Kidney (tissue), 14 donors: ENCODE measurements around the gene DCTN4. TPM values are rescaled to one million over a fixed set of nuclear protein-coding genes. Genes with fewer than 3 reads are reported as not detected.

Experiments used
- DNase-seq, 5 donors: peaks; one replicate each; pipeline ENCODE4 v3.0.0-alpha.2; 2013 to 2020
- FAIRE-seq: peaks from 2 replicates; lab custom pipeline; 2012; peaks lifted over from hg19 to GRCh38; lab: Jason Lieb, UNC
- H3K27ac ChIP-seq, 2 donors: one replicate each; pipeline ENCODE4 v1.7.0; 2013; ENCODE audit warnings: low read depth in 2 of 2, low read length in 2 of 2, inconsistent platforms in 1 of 2
- H3K27me3 ChIP-seq: one replicate; pipeline ENCODE4 v1.7.1; 2013; ENCODE audit warnings: low read length, inconsistent platforms; ENCODE audit not compliant: control insufficient read depth, insufficient read depth
- H3K36me3 ChIP-seq, 3 donors: one replicate each; pipeline versions ENCODE4 v1.7.0 to v1.7.1; 2013; ENCODE audit warnings: low read length in 3 of 3, control low read depth in 1 of 3, inconsistent platforms in 1 of 3; ENCODE audit not compliant: insufficient read depth in 3 of 3, control insufficient read depth in 2 of 3
- H3K4me1 ChIP-seq, 3 donors: one replicate each; pipeline versions ENCODE4 v1.7.0 to v1.7.1; 2013; ENCODE audit warnings: low read length in 3 of 3, inconsistent platforms in 1 of 3, low read depth in 1 of 3; ENCODE audit not compliant: control insufficient read depth in 2 of 3, insufficient read depth in 2 of 3
- H3K4me3 ChIP-seq, 3 donors: one replicate each; pipeline versions ENCODE4 v1.7.0 to v1.8.1; 2013; ENCODE audit warnings: low read length in 3 of 3, control low read depth in 1 of 3, inconsistent platforms in 1 of 3
- H3K9ac ChIP-seq, 3 donors: one replicate each; pipeline versions ENCODE4 v1.7.0 to v1.7.1; 2013; ENCODE audit warnings: low read length in 3 of 3, control low read depth in 1 of 3, inconsistent platforms in 1 of 3
- H3K9me3 ChIP-seq, 3 donors: one replicate each; pipeline versions ENCODE4 v1.7.0 to v1.7.1; 2013; ENCODE audit warnings: low read length in 3 of 3, control low read depth in 1 of 3, inconsistent platforms in 1 of 3; ENCODE audit not compliant: control insufficient read depth in 2 of 3, insufficient read depth in 1 of 3
- intact Hi-C: fragments of 100-400 bp; cut with DNase I; formaldehyde crosslinking; loops from one replicate; pipeline ENCODE4 v1.11.1; 2022
- polyA plus RNA-seq: library from polyadenylated mRNA; stranded (reverse); fragments of 350-450 nt; fragmentation: Illumina TruSeq; extraction: RNeasy Lipid Tissue Mini Kit (QIAGEN cat#74804); gene quantifications from one replicate; pipeline ENCODE4 v1.2.3, GENCODE V29; 2014; ENCODE audit warnings: low read depth, low replicate concordance; ENCODE audit not compliant: insufficient read depth
- total RNA-seq: library from RNA; stranded (reverse); fragmentation: NEBNext Ultra II Directional; extraction: Animal tissue kit (Norgen Biotek cat#: 25700); gene quantifications from one replicate; pipeline ENCODE4 v1.2.1, GENCODE V29; 2021
- TF ChIP-seq, protein P1 (sequence below): IDR thresholded peaks from 3 replicates; pipeline ENCODE4 v1.5.1; 2012; ENCODE audit warnings: mild to moderate bottlenecking, moderate library complexity, borderline replicate concordance; ENCODE audit not compliant: insufficient read depth; ENCODE audit errors: extremely low read depth
- donor health status: control.
- donor health status: control.
- donor health status: control.
- donor health status: control.
- donor health status: control.
- donor health status: DM: yes; HTN: yes; CAD: no.
- donor health status: Normal renal cell carcinoma (clear cell type).

Gene DCTN4
- total and polyA plus RNA-seq, 2 donors from 2014 or later: 17.5 to 59.1 TPM

DNA sequence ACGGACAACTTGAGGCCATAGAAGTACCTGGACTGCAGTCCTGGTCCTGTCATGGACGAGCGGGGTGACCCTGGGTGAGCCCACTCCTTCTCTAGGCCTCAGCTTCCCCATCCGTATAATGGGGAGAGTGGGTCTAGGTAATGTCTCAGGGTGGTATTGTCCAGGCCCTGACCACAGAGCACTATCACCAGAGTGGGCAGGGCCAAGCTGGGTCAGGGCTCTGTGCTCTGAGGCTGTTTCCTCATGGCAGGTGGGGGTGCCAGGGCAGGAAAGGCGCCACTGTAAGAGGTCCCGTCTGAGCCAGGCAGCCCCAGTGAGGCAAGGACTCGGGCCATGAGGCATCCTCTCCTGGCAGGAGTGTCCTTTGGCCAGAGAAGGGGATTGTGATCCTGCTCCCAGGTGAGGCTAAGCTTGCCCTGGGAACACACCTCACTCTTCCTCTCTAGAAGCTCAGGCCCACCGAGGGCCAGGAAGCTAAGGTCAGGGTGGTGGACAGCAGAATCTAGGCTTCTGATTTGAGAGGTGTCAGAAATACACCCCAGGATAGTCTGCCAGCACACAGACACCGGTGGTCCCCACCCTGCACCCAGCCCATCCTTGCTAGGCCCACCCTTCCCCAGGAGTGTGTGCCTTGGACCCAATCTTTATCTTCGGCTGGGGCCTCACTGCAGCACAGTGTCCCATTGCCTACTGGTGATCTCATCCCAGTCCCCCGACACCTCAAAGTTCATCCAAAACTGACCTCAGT lies 99.3 kb downstream of the DCTN4 start:
- H3K27ac ChIP-seq: no peak overlapping the region
- TF ChIP-seq, protein P1, sequence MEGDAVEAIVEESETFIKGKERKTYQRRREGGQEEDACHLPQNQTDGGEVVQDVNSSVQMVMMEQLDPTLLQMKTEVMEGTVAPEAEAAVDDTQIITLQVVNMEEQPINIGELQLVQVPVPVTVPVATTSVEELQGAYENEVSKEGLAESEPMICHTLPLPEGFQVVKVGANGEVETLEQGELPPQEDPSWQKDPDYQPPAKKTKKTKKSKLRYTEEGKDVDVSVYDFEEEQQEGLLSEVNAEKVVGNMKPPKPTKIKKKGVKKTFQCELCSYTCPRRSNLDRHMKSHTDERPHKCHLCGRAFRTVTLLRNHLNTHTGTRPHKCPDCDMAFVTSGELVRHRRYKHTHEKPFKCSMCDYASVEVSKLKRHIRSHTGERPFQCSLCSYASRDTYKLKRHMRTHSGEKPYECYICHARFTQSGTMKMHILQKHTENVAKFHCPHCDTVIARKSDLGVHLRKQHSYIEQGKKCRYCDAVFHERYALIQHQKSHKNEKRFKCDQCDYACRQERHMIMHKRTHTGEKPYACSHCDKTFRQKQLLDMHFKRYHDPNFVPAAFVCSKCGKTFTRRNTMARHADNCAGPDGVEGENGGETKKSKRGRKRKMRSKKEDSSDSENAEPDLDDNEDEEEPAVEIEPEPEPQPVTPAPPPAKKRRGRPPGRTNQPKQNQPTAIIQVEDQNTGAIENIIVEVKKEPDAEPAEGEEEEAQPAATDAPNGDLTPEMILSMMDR: no peak
- no peak for FAIRE-seq

DNA sequence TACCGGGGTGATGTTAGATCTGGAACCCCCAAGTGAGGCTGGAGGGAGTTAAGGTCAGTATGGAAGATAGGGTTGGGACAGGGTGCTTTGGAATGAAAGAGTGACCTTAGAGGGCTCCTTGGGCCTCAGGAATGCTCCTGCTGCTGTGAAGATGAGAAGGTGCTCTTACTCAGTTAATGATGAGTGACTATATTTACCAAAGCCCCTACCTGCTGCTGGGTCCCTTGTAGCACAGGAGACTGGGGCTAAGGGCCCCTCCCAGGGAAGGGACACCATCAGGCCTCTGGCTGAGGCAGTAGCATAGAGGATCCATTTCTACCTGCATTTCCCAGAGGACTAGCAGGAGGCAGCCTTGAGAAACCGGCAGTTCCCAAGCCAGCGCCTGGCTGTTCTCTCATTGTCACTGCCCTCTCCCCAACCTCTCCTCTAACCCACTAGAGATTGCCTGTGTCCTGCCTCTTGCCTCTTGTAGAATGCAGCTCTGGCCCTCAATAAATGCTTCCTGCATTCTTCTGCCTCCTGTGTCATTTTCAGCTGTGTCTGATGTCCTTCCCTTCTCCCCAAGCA lies 100.0 kb downstream of the DCTN4 start:
- H3K4me1 ChIP-seq: peaks cover 0 to 9% (median 5%) of the 10 kb centered on the region in 3 donors
- H3K27ac ChIP-seq: peak overlapping the region in 1 of 2 donors; percentile 5
- H3K9me3 ChIP-seq: no peaks in the 10 kb centered on the region
- peak in 1 of 5 donors; percentile 28 for DNase-seq
- H3K27me3 ChIP-seq: no peaks in the 10 kb centered on the region
- H3K36me3 ChIP-seq: no peaks in the 10 kb centered on the region
- H3K4me3 ChIP-seq: no peak overlapping the region
- no peak overlapping the region for H3K9ac ChIP-seq
- TF ChIP-seq, protein P1: no peak
- intact Hi-C loops: loop anchor here (5.0 to 10.0 kb wide), 2 partner anchors 74 to 96 kb away; no protein-coding TSS in a partner anchor
- FAIRE-seq: no peak

More for the DNA sequence above, 99.3 kb downstream of the DCTN4 start:
- DNase-seq: peak in 2 of 5 donors; percentile 6 to 39
- Histone ChIP-seq H3K4me3 (no peak overlapping the region), H3K27me3 (no peaks in the 10 kb centered on the region), H3K9ac (no peak overlapping the region), H3K4me1 (peaks cover 0 to 9% (median 5%) of the 10 kb centered on the region in 3 donors), H3K9me3 (no peaks in the 10 kb centered on the region), H3K36me3 (no peaks in the 10 kb centered on the region)
- intact Hi-C loops: loop anchor here (5.0 to 10.0 kb wide), 2 partner anchors 75 to 97 kb away; no protein-coding TSS in a partner anchor

Other genes with a start within 250 kb of the DCTN4 start
- 87.6 TPM for gene SYNPO, start 118.4 kb downstream of the DCTN4 start, total RNA-seq
- gene SYNPO, start 118.4 kb downstream of the DCTN4 start, polyA plus RNA-seq: 46.3 TPM
- gene MYOZ3, start 97.8 kb downstream of the DCTN4 start, total RNA-seq: 0.66 TPM
- 1.3 TPM for gene MYOZ3, start 97.8 kb downstream of the DCTN4 start, polyA plus RNA-seq
- gene RBM22, start 58.0 kb downstream of the DCTN4 start, total RNA-seq: 44.2 TPM
- 30.0 TPM for gene RBM22, start 58.0 kb downstream of the DCTN4 start, polyA plus RNA-seq
- gene SMIM3, start 19.7 kb upstream of the DCTN4 start, total RNA-seq: 23.9 TPM
- gene SMIM3, start 19.7 kb upstream of the DCTN4 start, polyA plus RNA-seq: 23.0 TPM
- 0.44 TPM for gene IRGM, start 87.5 kb upstream of the DCTN4 start, total RNA-seq
- not detected for gene IRGM, start 87.5 kb upstream of the DCTN4 start, polyA plus RNA-seq
- gene ZNF300, start 146.0 kb upstream of the DCTN4 start, total RNA-seq: 6.5 TPM
- gene ZNF300, start 146.0 kb upstream of the DCTN4 start, polyA plus RNA-seq: 4.0 TPM